ENCODE data around the gene DCTN4. TPM values are rescaled to one million over a fixed set of nuclear protein-coding genes. Genes with fewer than 3 reads are reported as not detected.

The DCTN4 gene
- total and polyA plus RNA-seq, 2 of the 4 experiments (the other 2 are of a cell fraction), result 28.1 to 50.2 TPM

- dilution Hi-C loops (cut with HindIII; ENCODE audit: low sequenced_read_pairs, unreplicated experiment), result no loop called here
- in situ Hi-C loops (cut with MboI; ENCODE audit: low sequenced_read_pairs), result no loop called here
- 0 out of 2 replicates have a peak overlapping the region, but pooled peaks have one; percentile 56 for H3K14ac ChIP-seq (replicated peaks; ENCODE audit: low read depth, low read length)
- no peak overlapping the region for H2BK20ac ChIP-seq (ENCODE audit: low read depth, low read length)
- ChIA-PET POLR2A (ENCODE audit: unreplicated experiment) (no interaction called here), CTCF (interaction anchor here (0.6 kb wide), 1 partner anchor 29 kb away, joined by 3 read pairs; the partner anchor contains the start of gene RBM22)
- no peak overlapping the region for H2BK5ac ChIP-seq (ENCODE audit: low read depth, low read length, poor library complexity, severe bottlenecking)
- H3K4ac ChIP-seq (ENCODE audit: low read depth, low read length), result peak overlapping the region; percentile 68; the same call in 1 of the 2 replicates
- no peaks in the 10 kb centered on the region for H3K36me3 ChIP-seq (ENCODE audit: control insufficient read depth, insufficient read depth, low read length)
- H3K18ac ChIP-seq (ENCODE audit: low read depth, low read length), result peak overlapping the region; percentile 80
- DNase-seq (no peak), ATAC-seq (ENCODE audit: low read depth) (peak; percentile 43)
- H3K9ac ChIP-seq (ENCODE audit: low read depth, low read length), result peak overlapping the region; percentile 43
- intact Hi-C loops (cut with micrococcal nuclease), result no loop called here
- H3K23ac ChIP-seq (ENCODE audit: low read depth, low read length), result peak overlapping the region; percentile 81; the same call in 1 of the 2 replicates
- WGBS, 2 experiments (ENCODE audit: extremely low coverage in 2 of 2, insufficient read length in 1 of 2), result 28% methylated on average over 6 of the region's 38 CpGs; no CpG with 5 or more reads in 1 of the 2 experiments
- no peaks in the 10 kb centered on the region for H3K9me3 ChIP-seq (ENCODE audit: control insufficient read depth, insufficient read depth, low read length)
- peak overlapping the region; percentile 85 for H2AK9ac ChIP-seq (replicated peaks; ENCODE audit: low read depth, low read length, poor library complexity)
- H4K20me1 ChIP-seq (ENCODE audit: insufficient read depth, low read length), result no peaks in the 10 kb centered on the region
- peak overlapping the region; percentile 62 to 74; a peak in 2 of 4 replicates for H4K8ac ChIP-seq (ENCODE audit: low read depth in 2 of 2, low read length in 2 of 2)
- H2AK5ac ChIP-seq (ENCODE audit: low read depth, low read length), result no peak overlapping the region
- peak overlapping the region; percentile 49 for H3K4me3 ChIP-seq (ENCODE audit: insufficient read depth, low read depth, low read length)
- H2BK15ac ChIP-seq (ENCODE audit: low read depth, low read length), result 0 out of 3 replicates have a peak overlapping the region, but pooled peaks have one; percentile 45
- H3K9me1 ChIP-seq (ENCODE audit: insufficient read depth, low read length), result peaks cover 8% of the 10 kb centered on the region
- peaks cover 13% of the 10 kb centered on the region for H3K4me1 ChIP-seq (ENCODE audit: control insufficient read depth, insufficient read depth, low read length)
- H4K91ac ChIP-seq (ENCODE audit: insufficient read depth, low read depth, low read length), result peak overlapping the region; percentile 62; the same call in 1 of the 2 replicates
- H2BK120ac ChIP-seq (ENCODE audit: low read depth, low read length), result peak overlapping the region; percentile 73
- no peak overlapping the region; the same call in 1 of the 2 replicates for H3K27ac ChIP-seq (ENCODE audit: insufficient read depth, low read length)
- H3K27me3 ChIP-seq (ENCODE audit: control insufficient read depth, insufficient read depth, low read length), result peaks cover 12% of the 10 kb centered on the region
- no peaks in the 10 kb centered on the region for H3K79me1 ChIP-seq (ENCODE audit: low read depth in 1 of 2, low read length in 2 of 2)
- peak overlapping the region; percentile 82; the same call in 1 of the 2 replicates for H4K5ac ChIP-seq (ENCODE audit: low read depth, low read length)
- H2AFZ ChIP-seq (replicated peaks; ENCODE audit: low read length, poor library complexity), result peak overlapping the region; percentile 93
- BruUV-seq (replicated peaks), result no TSS peak
- H3K4me2 ChIP-seq (ENCODE audit: low read depth, low read length), result peak overlapping the region; percentile 98
- TF ChIP-seq FOS (IDR thresholded peaks at IDR 0.05; ENCODE audit: low read depth, low read length) (no peak), MXI1 (IDR thresholded peaks at IDR 0.05; ENCODE audit: borderline replicate concordance, low read depth, low read length) (no peak), SMC3 (IDR thresholded peaks at IDR 0.05; ENCODE audit: low read depth, low read length) (no peak), RAD21 (IDR thresholded peaks at IDR 0.05; ENCODE audit: low read length) (no peak), BHLHE40 (IDR thresholded peaks at IDR 0.05; ENCODE audit: low read depth, low read length) (no peak), USF2 (IDR thresholded peaks at IDR 0.05; ENCODE audit: low read depth, low read length) (no peak), POLR2A (IDR thresholded peaks at IDR 0.05; ENCODE audit: low read depth, low read length) (no peak), ELK1 (IDR thresholded peaks at IDR 0.05; ENCODE audit: borderline replicate concordance, low read depth, low read length) (no peak), MAZ (IDR thresholded peaks at IDR 0.05; ENCODE audit: borderline replicate concordance, low read depth, low read length) (no peak), NFE2L2 (IDR thresholded peaks at IDR 0.05; ENCODE audit: low read depth, low read length) (no peak), CHD1 (IDR thresholded peaks at IDR 0.05; ENCODE audit: low read depth, low read length) (no peak), RFX5 (IDR thresholded peaks at IDR 0.05; ENCODE audit: low read depth, low read length) (no peak), RCOR1 (IDR thresholded peaks at IDR 0.05; ENCODE audit: insufficient replicate concordance, low read length) (no peak), MAFK (IDR thresholded peaks at IDR 0.05; ENCODE audit: low read depth, low read length) (no peak)
- H3K56ac ChIP-seq (ENCODE audit: extremely low read depth, insufficient read depth, low read length), result no peak overlapping the region; the same call in 1 of the 2 replicates
Measured at GRCh38 chr5:150672237-150672883, 86.5 kb downstream of the DCTN4 start.

Measured in IMR-90 (cell line).